HEK293 (cell line): ENCODE measurements around the gene OR7G3.

Experiments used
- CTCF ChIA-PET: fragments of 350-600 bp; formaldehyde crosslinking; extraction: SDS; loops from one replicate; lab custom pipeline; 2021; ENCODE audit warnings: antibody characterized with exemption; lab: Yijun Ruan, JAX
- POLR2A ChIA-PET: fragments of 300-600 bp; formaldehyde crosslinking; extraction: SDS; loops from one replicate; lab custom pipeline; 2020; ENCODE audit warnings: antibody characterized with exemption, inconsistent platforms; lab: Yijun Ruan, JAX
- H3K27ac ChIP-seq: fragments of 200-500 bp; sonication (Bioruptor generic); 2 replicates; pipeline ENCODE4 v1.5.1; 2014; ENCODE audit warnings: low read depth, low read length, control low read depth, inconsistent platforms; ENCODE audit errors: extremely low read depth
- H3K36me3 ChIP-seq, 2 experiments: fragments of 200-500 bp in 1 of 2; sonication (Bioruptor generic) in 1 of 2; 1 replicate in 1 of 2; 2 replicates in 1 of 2; pipeline ENCODE4 v1.5.1; 2014 to 2017; ENCODE audit warnings: inconsistent platforms in 2 of 2, low read length in 2 of 2; ENCODE audit not compliant: control insufficient read depth in 2 of 2, insufficient read depth in 1 of 2
- H3K4me1 ChIP-seq: fragments of 200-500 bp; sonication (Bioruptor generic); 2 replicates; pipeline ENCODE4 v1.5.1; 2014; ENCODE audit warnings: mild to moderate bottlenecking, low read length, inconsistent platforms; ENCODE audit not compliant: control insufficient read depth, insufficient read depth
- H3K4me3 ChIP-seq: 2 replicates; pipeline ENCODE4 v1.5.1; 2011; ENCODE audit warnings: low read depth, mild to moderate bottlenecking, control low read depth, low read length, moderate library complexity
- H3K9me3 ChIP-seq: fragments of 200-500 bp; sonication (Bioruptor generic); 2 replicates; pipeline ENCODE4 v1.5.1; 2014; ENCODE audit warnings: low read depth, low read length, inconsistent platforms; ENCODE audit not compliant: control insufficient read depth, insufficient read depth
- EGR2 ChIP-seq: fragments of 450-650 bp; formaldehyde crosslinking; IDR thresholded peaks from 2 replicates; pipeline ENCODE4 v1.5.1; 2016; ENCODE audit warnings: low read depth, missing biosample characterization, missing genetic modification characterization
- KLF16 ChIP-seq: fragments of 450-650 bp; formaldehyde crosslinking; IDR thresholded peaks from 2 replicates; pipeline ENCODE4 v1.5.1; 2017; ENCODE audit warnings: missing biosample characterization, missing genetic modification characterization
- YY2 ChIP-seq: fragments of 450-650 bp; formaldehyde crosslinking; IDR thresholded peaks from 2 replicates; pipeline ENCODE4 v1.5.1; 2016; ENCODE audit warnings: missing biosample characterization, missing genetic modification characterization
- ZBTB1 ChIP-seq: fragments of 450-650 bp; formaldehyde crosslinking; IDR thresholded peaks from 2 replicates; pipeline ENCODE4 v1.5.1; 2016; ENCODE audit warnings: missing biosample characterization, missing genetic modification characterization
- ZNF223 ChIP-seq: fragments of 450-650 bp; formaldehyde crosslinking; IDR thresholded peaks from 2 replicates; pipeline ENCODE4 v1.5.1; 2016; ENCODE audit warnings: missing biosample characterization, missing genetic modification characterization
- ZNF23 ChIP-seq: fragments of 450-650 bp; formaldehyde crosslinking; IDR thresholded peaks from 2 replicates; pipeline ENCODE4 v1.5.1; 2016; ENCODE audit warnings: missing biosample characterization, missing genetic modification characterization, borderline replicate concordance
- ZNF311 ChIP-seq: fragments of 450-650 bp; formaldehyde crosslinking; IDR thresholded peaks from 2 replicates; pipeline ENCODE4 v1.5.1; 2017; ENCODE audit warnings: missing biosample characterization, missing genetic modification characterization, borderline replicate concordance
- ZNF391 ChIP-seq: fragments of 450-650 bp; formaldehyde crosslinking; IDR thresholded peaks from 2 replicates; pipeline ENCODE4 v1.5.1; 2016; ENCODE audit warnings: low read depth, missing biosample characterization, missing genetic modification characterization, borderline replicate concordance
- ZNF416 ChIP-seq: fragments of 450-650 bp; formaldehyde crosslinking; IDR thresholded peaks from 2 replicates; pipeline ENCODE4 v1.5.1; 2016; ENCODE audit warnings: missing biosample characterization, missing genetic modification characterization
- ZNF433 ChIP-seq: fragments of 450-650 bp; formaldehyde crosslinking; IDR thresholded peaks from 2 replicates; pipeline ENCODE4 v1.5.1; 2016; ENCODE audit warnings: missing biosample characterization, missing genetic modification characterization, low read depth
- ZNF776 ChIP-seq: fragments of 450-650 bp; formaldehyde crosslinking; IDR thresholded peaks from 2 replicates; pipeline ENCODE4 v1.5.0; 2017; ENCODE audit warnings: missing biosample characterization, missing genetic modification characterization, borderline replicate concordance
- ZSCAN16 ChIP-seq: fragments of 450-650 bp; formaldehyde crosslinking; IDR thresholded peaks from 2 replicates; pipeline ENCODE4 v1.5.1; 2016; ENCODE audit warnings: missing biosample characterization, missing genetic modification characterization
- ZXDB ChIP-seq: fragments of 450-650 bp; formaldehyde crosslinking; IDR thresholded peaks from 2 replicates; pipeline ENCODE4 v1.5.1; 2016; ENCODE audit warnings: missing biosample characterization, missing genetic modification characterization
- TF ChIP-seq, protein P1 (sequence below): fragments of 450-650 bp; formaldehyde crosslinking; IDR thresholded peaks from 2 replicates; pipeline ENCODE4 v1.5.1; 2016; ENCODE audit warnings: missing biosample characterization, missing genetic modification characterization
- TF ChIP-seq, protein P2 (sequence below): fragments of 450-650 bp; formaldehyde crosslinking; IDR thresholded peaks from 2 replicates; pipeline ENCODE4 v1.5.1; 2017; ENCODE audit warnings: missing biosample characterization, missing genetic modification characterization
- TF ChIP-seq, protein P3 (sequence below): fragments of 450-650 bp; formaldehyde crosslinking; IDR thresholded peaks from 2 replicates; pipeline ENCODE4 v1.5.1; 2017; ENCODE audit warnings: missing biosample characterization, missing genetic modification characterization
- TF ChIP-seq, protein P4 (sequence below): fragments of 450-650 bp; formaldehyde crosslinking; IDR thresholded peaks from 2 replicates; pipeline ENCODE4 v1.5.1; 2016; ENCODE audit warnings: missing biosample characterization, missing genetic modification characterization

Gene OR7G3

DNA sequence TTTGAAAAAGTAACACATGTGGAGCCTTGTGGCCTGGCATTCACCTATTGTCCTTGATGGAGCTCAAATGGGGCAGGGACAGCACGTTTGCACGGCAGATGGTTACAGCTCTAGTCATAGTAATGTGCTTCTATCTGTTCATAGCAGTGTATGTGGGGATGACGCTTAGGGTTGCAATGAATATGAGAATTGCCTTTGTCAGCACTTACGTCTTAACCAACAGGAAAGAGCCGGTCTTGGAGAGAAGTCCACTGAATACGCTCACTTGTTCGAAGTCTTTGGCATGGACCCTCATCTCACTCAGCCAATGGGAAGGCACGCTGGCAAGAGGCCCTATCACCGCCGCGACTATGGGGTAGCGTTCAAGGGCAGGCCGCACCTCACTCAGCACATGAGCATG is 33.1 kb upstream of the OR7G3 start:
- CTCF ChIA-PET: no interaction called here

DNA sequence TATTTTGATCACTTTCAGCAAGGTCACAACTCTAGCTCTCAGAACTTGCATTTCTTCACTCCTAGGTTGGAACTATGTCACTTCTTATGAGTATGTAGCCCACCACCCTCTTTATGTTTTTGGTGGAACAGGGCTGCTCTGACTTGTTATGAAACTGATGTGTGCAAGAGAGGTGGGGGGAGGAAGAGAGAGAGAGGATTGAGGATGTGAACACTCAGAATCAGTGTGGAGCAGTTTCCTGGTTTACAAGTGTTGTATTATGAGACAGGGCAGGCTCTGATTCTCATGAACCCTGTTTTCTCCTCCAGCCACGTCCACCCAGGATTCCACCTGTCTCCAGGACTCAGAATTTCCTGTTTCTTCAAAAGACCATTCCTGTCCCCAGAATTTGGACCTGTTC is 29.6 kb upstream of the OR7G3 start:
- POLR2A ChIA-PET: no interaction called here
- no peak overlapping the region for H3K4me3 ChIP-seq
- peaks cover 40 to 95% of the 10 kb centered on the region in 2 experiments for H3K36me3 ChIP-seq
- H3K4me1 ChIP-seq: no peaks in the 10 kb centered on the region
- CTCF ChIA-PET: no interaction called here
- no peak for TF ChIP-seq ZNF776 (tag by site-specific recombination)
- TF ChIP-seq KLF16 (tag by site-specific recombination): no peak
- TF ChIP-seq, protein P1, sequence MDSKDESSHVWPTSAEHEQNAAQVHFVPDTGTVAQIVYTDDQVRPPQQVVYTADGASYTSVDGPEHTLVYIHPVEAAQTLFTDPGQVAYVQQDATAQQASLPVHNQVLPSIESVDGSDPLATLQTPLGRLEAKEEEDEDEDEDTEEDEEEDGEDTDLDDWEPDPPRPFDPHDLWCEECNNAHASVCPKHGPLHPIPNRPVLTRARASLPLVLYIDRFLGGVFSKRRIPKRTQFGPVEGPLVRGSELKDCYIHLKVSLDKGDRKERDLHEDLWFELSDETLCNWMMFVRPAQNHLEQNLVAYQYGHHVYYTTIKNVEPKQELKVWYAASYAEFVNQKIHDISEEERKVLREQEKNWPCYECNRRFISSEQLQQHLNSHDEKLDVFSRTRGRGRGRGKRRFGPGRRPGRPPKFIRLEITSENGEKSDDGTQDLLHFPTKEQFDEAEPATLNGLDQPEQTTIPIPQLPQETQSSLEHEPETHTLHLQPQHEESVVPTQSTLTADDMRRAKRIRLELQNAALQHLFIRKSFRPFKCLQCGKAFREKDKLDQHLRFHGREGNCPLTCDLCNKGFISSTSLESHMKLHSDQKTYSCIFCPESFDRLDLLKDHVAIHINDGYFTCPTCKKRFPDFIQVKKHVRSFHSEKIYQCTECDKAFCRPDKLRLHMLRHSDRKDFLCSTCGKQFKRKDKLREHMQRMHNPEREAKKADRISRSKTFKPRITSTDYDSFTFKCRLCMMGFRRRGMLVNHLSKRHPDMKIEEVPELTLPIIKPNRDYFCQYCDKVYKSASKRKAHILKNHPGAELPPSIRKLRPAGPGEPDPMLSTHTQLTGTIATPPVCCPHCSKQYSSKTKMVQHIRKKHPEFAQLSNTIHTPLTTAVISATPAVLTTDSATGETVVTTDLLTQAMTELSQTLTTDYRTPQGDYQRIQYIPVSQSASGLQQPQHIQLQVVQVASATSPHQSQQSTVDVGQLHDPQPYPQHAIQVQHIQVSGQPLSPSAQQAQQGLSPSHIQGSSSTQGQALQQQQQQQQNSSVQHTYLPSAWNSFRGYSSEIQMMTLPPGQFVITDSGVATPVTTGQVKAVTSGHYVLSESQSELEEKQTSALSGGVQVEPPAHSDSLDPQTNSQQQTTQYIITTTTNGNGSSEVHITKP (tag by site-specific recombination): no peak
- no peak for TF ChIP-seq ZNF433 (tag by site-specific recombination)
- TF ChIP-seq YY2 (tag by site-specific recombination): no peak
- H3K9me3 ChIP-seq: no peaks in the 10 kb centered on the region; the same call in 1 of the 2 replicates
- no peak overlapping the region for H3K27ac ChIP-seq

More for the DNA sequence above, 33.1 kb upstream of the OR7G3 start:
- Histone ChIP-seq H3K36me3 (peaks cover 51 to 95% of the 10 kb centered on the region in 2 experiments), H3K4me3 (no peak overlapping the region), H3K27ac (no peak overlapping the region), H3K9me3 (peaks cover 2% of the 10 kb centered on the region), H3K4me1 (no peaks in the 10 kb centered on the region)
- TF ChIP-seq ZXDB (tag by site-specific recombination): no peak
- no peak for TF ChIP-seq ZNF23 (tag by site-specific recombination)
- TF ChIP-seq, protein P2, sequence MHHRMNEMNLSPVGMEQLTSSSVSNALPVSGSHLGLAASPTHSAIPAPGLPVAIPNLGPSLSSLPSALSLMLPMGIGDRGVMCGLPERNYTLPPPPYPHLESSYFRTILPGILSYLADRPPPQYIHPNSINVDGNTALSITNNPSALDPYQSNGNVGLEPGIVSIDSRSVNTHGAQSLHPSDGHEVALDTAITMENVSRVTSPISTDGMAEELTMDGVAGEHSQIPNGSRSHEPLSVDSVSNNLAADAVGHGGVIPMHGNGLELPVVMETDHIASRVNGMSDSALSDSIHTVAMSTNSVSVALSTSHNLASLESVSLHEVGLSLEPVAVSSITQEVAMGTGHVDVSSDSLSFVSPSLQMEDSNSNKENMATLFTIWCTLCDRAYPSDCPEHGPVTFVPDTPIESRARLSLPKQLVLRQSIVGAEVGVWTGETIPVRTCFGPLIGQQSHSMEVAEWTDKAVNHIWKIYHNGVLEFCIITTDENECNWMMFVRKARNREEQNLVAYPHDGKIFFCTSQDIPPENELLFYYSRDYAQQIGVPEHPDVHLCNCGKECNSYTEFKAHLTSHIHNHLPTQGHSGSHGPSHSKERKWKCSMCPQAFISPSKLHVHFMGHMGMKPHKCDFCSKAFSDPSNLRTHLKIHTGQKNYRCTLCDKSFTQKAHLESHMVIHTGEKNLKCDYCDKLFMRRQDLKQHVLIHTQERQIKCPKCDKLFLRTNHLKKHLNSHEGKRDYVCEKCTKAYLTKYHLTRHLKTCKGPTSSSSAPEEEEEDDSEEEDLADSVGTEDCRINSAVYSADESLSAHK (tag by site-specific recombination): no peak
- no peak for TF ChIP-seq ZSCAN16
- TF ChIP-seq, protein P3, sequence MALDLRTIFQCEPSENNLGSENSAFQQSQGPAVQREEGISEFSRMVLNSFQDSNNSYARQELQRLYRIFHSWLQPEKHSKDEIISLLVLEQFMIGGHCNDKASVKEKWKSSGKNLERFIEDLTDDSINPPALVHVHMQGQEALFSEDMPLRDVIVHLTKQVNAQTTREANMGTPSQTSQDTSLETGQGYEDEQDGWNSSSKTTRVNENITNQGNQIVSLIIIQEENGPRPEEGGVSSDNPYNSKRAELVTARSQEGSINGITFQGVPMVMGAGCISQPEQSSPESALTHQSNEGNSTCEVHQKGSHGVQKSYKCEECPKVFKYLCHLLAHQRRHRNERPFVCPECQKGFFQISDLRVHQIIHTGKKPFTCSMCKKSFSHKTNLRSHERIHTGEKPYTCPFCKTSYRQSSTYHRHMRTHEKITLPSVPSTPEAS (tag by site-specific recombination): no peak
- no peak for TF ChIP-seq ZNF391 (tag by site-specific recombination)
- no peak for TF ChIP-seq ZNF311
- no peak for TF ChIP-seq ZNF416
- TF ChIP-seq EGR2 (tag by site-specific recombination): no peak
- no peak for TF ChIP-seq ZNF223
- TF ChIP-seq, protein P4, sequence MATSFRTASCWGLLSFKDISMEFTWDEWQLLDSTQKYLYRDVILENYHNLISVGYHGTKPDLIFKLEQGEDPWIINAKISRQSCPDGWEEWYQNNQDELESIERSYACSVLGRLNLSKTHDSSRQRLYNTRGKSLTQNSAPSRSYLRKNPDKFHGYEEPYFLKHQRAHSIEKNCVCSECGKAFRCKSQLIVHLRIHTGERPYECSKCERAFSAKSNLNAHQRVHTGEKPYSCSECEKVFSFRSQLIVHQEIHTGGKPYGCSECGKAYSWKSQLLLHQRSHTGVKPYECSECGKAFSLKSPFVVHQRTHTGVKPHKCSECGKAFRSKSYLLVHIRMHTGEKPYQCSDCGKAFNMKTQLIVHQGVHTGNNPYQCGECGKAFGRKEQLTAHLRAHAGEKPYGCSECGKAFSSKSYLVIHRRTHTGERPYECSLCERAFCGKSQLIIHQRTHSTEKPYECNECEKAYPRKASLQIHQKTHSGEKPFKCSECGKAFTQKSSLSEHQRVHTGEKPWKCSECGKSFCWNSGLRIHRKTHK (tag by site-specific recombination): no peak
- no peak for TF ChIP-seq ZBTB1
- POLR2A ChIA-PET: no interaction called here
